ENCODE data around the gene CRX. TPM values are rescaled to one million over a fixed set of nuclear protein-coding genes. Genes with fewer than 3 reads are reported as not detected.
"Not testable (repeated sequence)": the region's sequence is repeated elsewhere in the genome, so short reads cannot be mapped to it uniquely, and the experiment has no call there.

CRX gene
- total RNA-seq = not detected in 2 replicates

GRCh38 chr19:47821460-47822020 lies at the start of gene CRX:
Gene CRX (plus strand): TSS chr19:47821937. CDS start chr19:47834444, 12,507 bp downstream.
- TF ChIP-seq CTCF (IDR thresholded peaks at IDR 0.05; ENCODE audit: insufficient read depth, low read depth, low read length) = no peak
- H3K4me3 ChIP-seq (ENCODE audit: low read depth, low read length) = no peak within 1 kb of the TSS
- no peak for DNase-seq (ENCODE audit: low read depth)

DNA sequence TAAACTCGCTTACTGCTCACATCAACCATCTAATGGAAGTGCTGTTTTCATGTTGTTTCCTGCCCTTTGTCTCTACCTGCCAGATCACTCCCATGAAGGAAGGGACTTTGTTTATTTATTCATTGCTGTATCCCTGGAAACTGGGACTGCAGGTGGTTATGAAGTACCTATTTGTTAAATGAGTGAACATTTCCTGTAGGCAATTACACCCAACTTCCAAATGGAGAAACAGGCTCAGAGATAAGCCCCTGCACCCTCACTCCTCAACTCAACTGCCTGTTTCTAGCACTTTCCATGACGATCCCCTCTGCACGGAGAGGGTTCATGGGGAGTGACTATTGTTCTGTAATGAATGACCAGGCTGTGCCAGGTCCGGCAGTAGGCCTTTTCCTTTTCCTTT lies 45.2 kb upstream of the CRX start:
- no peak for TF ChIP-seq CTCF (IDR thresholded peaks at IDR 0.05; ENCODE audit: insufficient read depth, low read depth, low read length)
- H3K4me3 ChIP-seq (ENCODE audit: low read depth, low read length) = no peak overlapping the region
- DNase-seq (ENCODE audit: low read depth) = no peak

- H3K4me3 ChIP-seq (ENCODE audit: low read depth, low read length) = peak overlapping the region; percentile 94
- DNase-seq (ENCODE audit: low read depth) = not testable (repeated sequence)
Measured at GRCh38 chr19:47777245-47778048, 44.3 kb upstream of the CRX start.

DNA sequence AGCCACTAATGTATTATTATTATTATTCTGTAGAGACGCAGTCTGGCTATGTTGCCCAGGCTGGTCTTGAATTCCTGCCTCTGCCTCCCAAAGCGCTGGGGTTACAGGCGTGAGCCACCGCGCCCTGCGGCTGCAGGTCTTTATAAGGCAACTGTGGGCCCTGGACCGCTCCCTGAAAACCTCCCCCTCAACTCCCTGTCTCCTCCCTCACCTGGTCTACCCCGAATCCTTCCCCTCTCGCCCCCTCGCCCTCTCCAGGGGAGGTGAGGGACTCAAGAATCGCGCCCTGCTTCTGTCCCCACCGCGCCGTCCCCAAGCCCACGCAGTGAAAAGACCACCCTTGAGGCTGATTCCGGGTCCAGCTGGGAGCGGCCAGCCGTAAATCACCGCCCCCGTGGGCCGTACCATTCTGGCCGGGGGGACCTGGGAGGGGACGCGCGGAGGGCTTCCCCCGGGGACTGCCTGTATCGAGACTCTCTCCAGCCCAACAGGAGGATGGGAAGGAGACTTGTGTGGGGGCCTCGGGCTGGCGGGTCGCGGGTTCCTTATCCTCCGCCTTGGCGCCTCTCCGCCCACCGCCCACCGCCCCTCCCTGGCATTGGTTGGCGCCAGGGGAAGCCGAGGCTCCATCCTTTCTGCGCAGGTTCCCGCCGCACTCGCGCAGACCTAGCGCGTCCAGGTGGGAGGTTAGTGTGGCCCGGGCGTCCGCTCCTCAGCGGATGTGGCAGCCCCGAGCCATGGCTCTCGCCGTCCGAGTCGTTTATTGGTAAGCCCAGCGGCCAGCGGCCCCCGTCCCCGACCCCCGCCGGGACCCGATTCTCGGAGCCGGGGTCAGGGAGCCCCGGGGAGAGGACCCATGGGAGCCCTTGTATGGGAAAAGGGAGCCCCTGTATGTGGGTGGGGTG lies 43.4 kb upstream of the CRX start, which contains the start of gene SELENOW:
Gene SELENOW, plus strand, starts transcription at position 655 of the 905 bp plus-strand sequence. Its CDS starts 83 bp downstream, at position 738.
- DNase-seq (ENCODE audit: low read depth) = peak; percentile 64
- H3K4me3 ChIP-seq (ENCODE audit: low read depth, low read length) = peak within 1 kb of the TSS; percentile 94
- no peak for TF ChIP-seq CTCF (IDR thresholded peaks at IDR 0.05; ENCODE audit: insufficient read depth, low read depth, low read length)

DNA sequence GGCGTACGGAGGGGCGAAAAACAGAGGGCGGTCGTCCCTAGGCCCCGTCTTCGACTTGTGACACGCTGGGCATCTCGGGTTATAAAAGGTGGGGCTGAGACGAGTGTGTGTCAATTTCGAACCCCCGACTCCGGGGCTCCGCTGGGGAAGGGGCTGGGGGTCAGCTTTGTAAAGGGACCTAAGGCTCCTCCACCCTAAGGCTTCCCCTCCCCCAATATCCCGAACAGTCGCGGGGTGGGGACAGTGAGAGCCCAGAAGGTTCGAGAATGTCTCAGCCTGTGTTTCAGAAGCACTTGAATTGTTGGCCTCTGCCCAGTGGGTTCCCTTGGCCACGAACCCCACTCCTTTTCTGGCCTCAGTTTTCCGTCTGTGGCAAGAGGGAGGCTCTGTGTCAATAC lies 42.8 kb upstream of the CRX start:
- DNase-seq (ENCODE audit: low read depth) = peak; percentile 20
- peak overlapping the region; percentile 94 for H3K4me3 ChIP-seq (ENCODE audit: low read depth, low read length)
- no peak for TF ChIP-seq CTCF (IDR thresholded peaks at IDR 0.05; ENCODE audit: insufficient read depth, low read depth, low read length)

GRCh38 chr19:47779524-47780214 lies 42.1 kb upstream of the CRX start:
- peak; percentile 22 for DNase-seq (ENCODE audit: low read depth)
- peak overlapping the region; percentile 94 for H3K4me3 ChIP-seq (ENCODE audit: low read depth, low read length)
- no peak for TF ChIP-seq CTCF (IDR thresholded peaks at IDR 0.05; ENCODE audit: insufficient read depth, low read depth, low read length)
